Neural cell (in vitro differentiated cells): ENCODE data around the gene CYP3A5. TPM values are rescaled to one million over a fixed set of nuclear protein-coding genes. Genes with fewer than 3 reads are reported as not detected.

Experiments used
- H2AFZ ChIP-seq: fragments of 200-600, 300-800 bp; sonication (generic), shearing (Covaris generic); 2 replicates; pipeline ENCODE4 v1.6.0; 2014; ENCODE audit warnings: low read depth, mild to moderate bottlenecking, antibody characterized with exemption, low read length, moderate library complexity
- H3F3A ChIP-seq: fragments of 200-600 bp; shearing (Covaris generic); 2 replicates; pipeline ENCODE4 v1.6.1; 2016; ENCODE audit warnings: mild to moderate bottlenecking, moderate library complexity, mixed read lengths, antibody characterized with exemption, low read length; ENCODE audit not compliant: insufficient read depth, poor library complexity, severe bottlenecking
- H3K27ac ChIP-seq: fragments of 200-600, 300-800 bp; sonication (generic), shearing (Covaris generic); 2 replicates; pipeline ENCODE4 v1.5.1; 2014; ENCODE audit warnings: mild to moderate bottlenecking, low read length, moderate library complexity
- H3K27me3 ChIP-seq: fragments of 300-800, 200-600 bp; sonication (generic), shearing (Covaris generic); 2 replicates; pipeline ENCODE4 v1.6.0; 2014; ENCODE audit warnings: mild to moderate bottlenecking, low read depth, low read length, moderate library complexity; ENCODE audit not compliant: insufficient read depth
- H3K36me3 ChIP-seq: fragments of 300-800, 200-600 bp; sonication (generic), shearing (Covaris generic); 2 replicates; pipeline ENCODE4 v1.5.1; 2014; ENCODE audit warnings: mild to moderate bottlenecking, antibody characterized with exemption, low read length, moderate library complexity; ENCODE audit not compliant: insufficient read depth
- H3K4me2 ChIP-seq: fragments of 300-800, 200-600 bp; sonication (generic), shearing (Covaris generic); 2 replicates; pipeline ENCODE4 v1.6.0; 2014; ENCODE audit warnings: mild to moderate bottlenecking, low read length
- H3K4me3 ChIP-seq: fragments of 300-800, 200-600 bp; sonication (generic), shearing (Covaris generic); 2 replicates; pipeline ENCODE4 v1.5.1; 2014; ENCODE audit warnings: mild to moderate bottlenecking, low read length, moderate library complexity
- H3K79me2 ChIP-seq: fragments of 200-600 bp; shearing (Covaris generic); replicated peaks from 2 replicates; pipeline ENCODE4 v1.6.0; 2014; ENCODE audit warnings: mild to moderate bottlenecking, low read length, moderate library complexity; ENCODE audit not compliant: insufficient read depth
- H3K9ac ChIP-seq: fragments of 300-800, 200-600 bp; sonication (generic), shearing (Covaris generic); 2 replicates; pipeline ENCODE4 v1.6.1; 2016; ENCODE audit warnings: mild to moderate bottlenecking, low read length, mixed read lengths
- H3K9me2 ChIP-seq: fragments of 200-600 bp; shearing (Covaris generic); 2 replicates; pipeline ENCODE4 v1.6.1; 2016; ENCODE audit warnings: mild to moderate bottlenecking, low read length, mixed read lengths; ENCODE audit not compliant: insufficient read depth
- H3K9me3 ChIP-seq: fragments of 200-600, 300-800 bp; sonication (generic), shearing (Covaris generic); 2 replicates; pipeline ENCODE4 v1.6.1; 2016; ENCODE audit warnings: mild to moderate bottlenecking, mixed run types, low read length, moderate library complexity, mixed read lengths
- H4K20me1 ChIP-seq: fragments of 200-600 bp; shearing (Covaris generic); 2 replicates; pipeline ENCODE4 v1.6.1; 2016; ENCODE audit warnings: mild to moderate bottlenecking, mixed run types; ENCODE audit not compliant: insufficient read depth
- EP300 ChIP-seq: fragments of 450-650 bp; conservative IDR thresholded peaks from 2 replicates; pipeline ENCODE4 v1.6.1; 2014; ENCODE audit warnings: antibody characterized with exemption, mild to moderate bottlenecking, moderate library complexity; ENCODE audit not compliant: poor library complexity, severe bottlenecking
- EZH2 ChIP-seq: fragments of 200-600, 300-800 bp; shearing (Covaris generic), sonication (generic); IDR thresholded peaks from 2 replicates; pipeline ENCODE4 v1.6.1; 2014; ENCODE audit warnings: antibody characterized with exemption, low read length, borderline replicate concordance, mild to moderate bottlenecking; ENCODE audit not compliant: insufficient read depth, poor library complexity, severe bottlenecking
- MXI1 ChIP-seq: fragments of 450-650 bp; conservative IDR thresholded peaks from 2 replicates; pipeline ENCODE4 v1.6.1; 2014; ENCODE audit warnings: antibody characterized with exemption, mild to moderate bottlenecking; ENCODE audit not compliant: poor library complexity, severe bottlenecking
- POLR2AphosphoS5 ChIP-seq: IDR thresholded peaks from 2 replicates; pipeline ENCODE4 v1.6.1; 2012
- RAD21 ChIP-seq: fragments of 450-650 bp; conservative IDR thresholded peaks from 2 replicates; pipeline ENCODE4 v1.6.1; 2014; ENCODE audit warnings: antibody characterized with exemption, mild to moderate bottlenecking, moderate library complexity
- SMC3 ChIP-seq: fragments of 450-650 bp; conservative IDR thresholded peaks from 2 replicates; pipeline ENCODE4 v1.6.1; 2014; ENCODE audit warnings: antibody characterized with exemption, mild to moderate bottlenecking, moderate library complexity; ENCODE audit not compliant: poor library complexity
- TAF1 ChIP-seq: IDR thresholded peaks from 2 replicates; pipeline ENCODE4 v1.6.1; 2012; ENCODE audit warnings: low read depth
- polyA plus RNA-seq: library from polyadenylated mRNA; depleted of rRNA; stranded (reverse); fragments of >200 nt; gene quantifications from 2 replicates; pipeline ENCODE4 v1.2.3, GENCODE V29; 2014
- TF ChIP-seq, protein P1 (sequence below): fragments of 450-650 bp; IDR thresholded peaks from 2 replicates; pipeline ENCODE4 v1.5.1; 2014; ENCODE audit warnings: antibody characterized with exemption, mild to moderate bottlenecking, moderate library complexity; ENCODE audit not compliant: poor library complexity, severe bottlenecking
- TF ChIP-seq, protein P2 (sequence below): IDR thresholded peaks from 2 replicates; pipeline ENCODE4 v1.6.1; 2012; ENCODE audit warnings: borderline replicate concordance

The CYP3A5 gene
- polyA plus RNA-seq, 1 donor from 2014 or later, result not detected

DNA sequence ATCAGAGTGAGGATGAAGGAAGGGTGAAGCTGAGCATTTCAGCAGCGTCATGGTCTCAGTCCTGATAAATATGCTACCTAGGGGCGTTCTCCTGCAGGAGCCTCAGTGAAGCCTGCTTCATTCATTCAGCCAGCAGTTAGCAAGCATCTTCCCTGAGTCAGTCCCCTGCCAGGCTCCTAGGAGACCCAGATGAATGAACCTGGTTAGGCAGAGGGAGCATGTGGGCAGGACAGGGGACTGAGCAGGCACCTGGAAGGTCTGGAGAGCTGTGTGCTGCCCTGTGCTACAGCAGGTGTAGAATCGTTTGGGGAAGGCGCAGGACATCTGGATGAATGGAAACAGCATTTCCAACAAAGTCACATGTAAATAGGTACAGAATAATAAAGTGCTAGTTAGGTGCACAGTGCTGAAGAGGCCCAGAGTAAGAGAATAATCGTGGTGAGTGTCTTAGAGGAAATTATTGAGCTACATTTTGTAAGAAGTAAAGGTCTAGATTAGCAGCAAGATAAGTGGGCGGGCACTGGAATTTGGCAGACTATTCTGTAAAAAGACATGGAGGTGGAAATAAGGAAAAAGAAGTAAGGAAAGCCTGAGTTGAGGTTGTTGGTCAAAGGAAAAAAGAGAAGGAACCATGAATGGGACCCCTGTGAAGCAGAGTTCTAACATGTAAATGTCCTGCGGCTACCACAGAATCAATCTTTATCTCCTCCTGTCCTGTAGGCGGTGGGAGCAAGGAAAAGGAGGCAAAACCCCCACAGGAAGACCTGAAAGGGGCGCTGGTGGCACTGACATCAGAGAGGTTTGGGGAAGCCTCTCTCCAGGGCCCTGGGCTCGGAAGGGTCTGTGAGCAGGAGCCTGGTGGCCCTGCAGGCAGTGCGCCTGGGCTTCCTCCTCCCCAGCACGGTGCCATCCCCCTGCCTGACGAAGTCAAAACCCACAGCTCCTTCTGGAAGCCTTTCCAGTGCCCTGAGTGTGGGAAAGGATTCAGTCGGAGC, 51.0 kb downstream of the CYP3A5 start:
- Histone ChIP-seq H3F3A (no peaks in the 10 kb centered on the region), H3K79me2 (no peaks in the 10 kb centered on the region), H3K4me2 (no peak overlapping the region), H3K27me3 (no peaks in the 10 kb centered on the region), H3K27ac (no peak overlapping the region), H4K20me1 (no peaks in the 10 kb centered on the region), H3K9ac (no peak overlapping the region), H2AFZ (no peak overlapping the region), H3K4me3 (no peak overlapping the region), H3K9me2 (no peaks in the 10 kb centered on the region), H3K9me3 (no peaks in the 10 kb centered on the region), H3K36me3 (peaks cover 4% of the 10 kb centered on the region)
- TF ChIP-seq MXI1 (no peak), POLR2AphosphoS5 (no peak), EP300 (no peak), EZH2 (no peak)
- TF ChIP-seq, protein P1, sequence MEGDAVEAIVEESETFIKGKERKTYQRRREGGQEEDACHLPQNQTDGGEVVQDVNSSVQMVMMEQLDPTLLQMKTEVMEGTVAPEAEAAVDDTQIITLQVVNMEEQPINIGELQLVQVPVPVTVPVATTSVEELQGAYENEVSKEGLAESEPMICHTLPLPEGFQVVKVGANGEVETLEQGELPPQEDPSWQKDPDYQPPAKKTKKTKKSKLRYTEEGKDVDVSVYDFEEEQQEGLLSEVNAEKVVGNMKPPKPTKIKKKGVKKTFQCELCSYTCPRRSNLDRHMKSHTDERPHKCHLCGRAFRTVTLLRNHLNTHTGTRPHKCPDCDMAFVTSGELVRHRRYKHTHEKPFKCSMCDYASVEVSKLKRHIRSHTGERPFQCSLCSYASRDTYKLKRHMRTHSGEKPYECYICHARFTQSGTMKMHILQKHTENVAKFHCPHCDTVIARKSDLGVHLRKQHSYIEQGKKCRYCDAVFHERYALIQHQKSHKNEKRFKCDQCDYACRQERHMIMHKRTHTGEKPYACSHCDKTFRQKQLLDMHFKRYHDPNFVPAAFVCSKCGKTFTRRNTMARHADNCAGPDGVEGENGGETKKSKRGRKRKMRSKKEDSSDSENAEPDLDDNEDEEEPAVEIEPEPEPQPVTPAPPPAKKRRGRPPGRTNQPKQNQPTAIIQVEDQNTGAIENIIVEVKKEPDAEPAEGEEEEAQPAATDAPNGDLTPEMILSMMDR, result no peak

DNA sequence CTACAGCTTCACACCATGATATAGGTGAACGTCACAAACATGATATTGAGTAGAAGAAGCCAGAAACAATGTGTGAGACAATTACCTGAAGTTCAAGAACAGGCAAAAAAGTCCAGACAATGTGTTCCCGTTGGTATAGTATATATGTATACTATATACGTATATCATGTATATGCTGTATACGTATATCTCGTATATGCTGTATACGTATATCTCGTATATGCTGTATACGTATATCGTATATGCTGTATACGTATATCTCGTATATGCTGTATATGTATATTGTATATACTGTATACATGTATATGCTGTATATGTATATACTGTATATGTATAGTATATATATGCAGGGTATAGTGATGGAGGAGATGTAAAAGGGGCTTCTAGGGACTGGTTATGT, 52.3 kb downstream of the CYP3A5 start:
- H3K9me2 ChIP-seq, result no peaks in the 10 kb centered on the region
- no peaks in the 10 kb centered on the region for H3K9me3 ChIP-seq
- H3K79me2 ChIP-seq, result no peaks in the 10 kb centered on the region
- no peak overlapping the region for H2AFZ ChIP-seq
- H3K27me3 ChIP-seq, result no peaks in the 10 kb centered on the region
- no peaks in the 10 kb centered on the region for H3F3A ChIP-seq
- TF ChIP-seq EZH2 (no peak), EP300 (no peak), SMC3 (no peak), TAF1 (no peak), RAD21 (no peak), POLR2AphosphoS5 (no peak), MXI1 (no peak)
- TF ChIP-seq, protein P1, result no peak
- TF ChIP-seq, protein P2, sequence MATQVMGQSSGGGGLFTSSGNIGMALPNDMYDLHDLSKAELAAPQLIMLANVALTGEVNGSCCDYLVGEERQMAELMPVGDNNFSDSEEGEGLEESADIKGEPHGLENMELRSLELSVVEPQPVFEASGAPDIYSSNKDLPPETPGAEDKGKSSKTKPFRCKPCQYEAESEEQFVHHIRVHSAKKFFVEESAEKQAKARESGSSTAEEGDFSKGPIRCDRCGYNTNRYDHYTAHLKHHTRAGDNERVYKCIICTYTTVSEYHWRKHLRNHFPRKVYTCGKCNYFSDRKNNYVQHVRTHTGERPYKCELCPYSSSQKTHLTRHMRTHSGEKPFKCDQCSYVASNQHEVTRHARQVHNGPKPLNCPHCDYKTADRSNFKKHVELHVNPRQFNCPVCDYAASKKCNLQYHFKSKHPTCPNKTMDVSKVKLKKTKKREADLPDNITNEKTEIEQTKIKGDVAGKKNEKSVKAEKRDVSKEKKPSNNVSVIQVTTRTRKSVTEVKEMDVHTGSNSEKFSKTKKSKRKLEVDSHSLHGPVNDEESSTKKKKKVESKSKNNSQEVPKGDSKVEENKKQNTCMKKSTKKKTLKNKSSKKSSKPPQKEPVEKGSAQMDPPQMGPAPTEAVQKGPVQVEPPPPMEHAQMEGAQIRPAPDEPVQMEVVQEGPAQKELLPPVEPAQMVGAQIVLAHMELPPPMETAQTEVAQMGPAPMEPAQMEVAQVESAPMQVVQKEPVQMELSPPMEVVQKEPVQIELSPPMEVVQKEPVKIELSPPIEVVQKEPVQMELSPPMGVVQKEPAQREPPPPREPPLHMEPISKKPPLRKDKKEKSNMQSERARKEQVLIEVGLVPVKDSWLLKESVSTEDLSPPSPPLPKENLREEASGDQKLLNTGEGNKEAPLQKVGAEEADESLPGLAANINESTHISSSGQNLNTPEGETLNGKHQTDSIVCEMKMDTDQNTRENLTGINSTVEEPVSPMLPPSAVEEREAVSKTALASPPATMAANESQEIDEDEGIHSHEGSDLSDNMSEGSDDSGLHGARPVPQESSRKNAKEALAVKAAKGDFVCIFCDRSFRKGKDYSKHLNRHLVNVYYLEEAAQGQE, result no peak
- no peaks in the 10 kb centered on the region for H4K20me1 ChIP-seq
- H3K27ac ChIP-seq, result no peak overlapping the region
- no peak overlapping the region for H3K4me2 ChIP-seq
- H3K9ac ChIP-seq, result no peak overlapping the region
- no peak overlapping the region for H3K4me3 ChIP-seq
- peaks cover 4% of the 10 kb centered on the region for H3K36me3 ChIP-seq
